ENCODE measurements around the gene ALPG. TPM values are rescaled to one million over a fixed set of nuclear protein-coding genes. Genes with fewer than 3 reads are reported as not detected.

Gene ALPG
- total RNA-seq, 1 experiment from 2014 or later: 0.10 TPM

GRCh38 chr2:232400256-232401015, 6.2 kb upstream of the ALPG start:
- ChIA-PET CTCF (no interaction called here), RAD21 (ENCODE audit: low non-redundant PET in 1 of 2, low total read pairs in 2 of 2, uncharacterized antibody in 2 of 2, unreplicated experiment in 2 of 2) (no interaction called here), POLR2A (no interaction called here)
- no peaks in the 10 kb centered on the region for H3K27me3 ChIP-seq (ENCODE audit: insufficient read depth, low read length)
- H3K79me2 ChIP-seq (ENCODE audit: insufficient read depth, low read length): no peaks in the 10 kb centered on the region
- H3K4me3 ChIP-seq (replicated peaks in 1 of 2; ENCODE audit: low read depth in 1 of 2, low read length in 2 of 2): no peak overlapping the region
- H3K36me3 ChIP-seq (ENCODE audit: control insufficient read depth in 1 of 2, insufficient read depth in 2 of 2, low read length in 2 of 2): no peaks in the 10 kb centered on the region
- DNase-seq (ENCODE audit: low read depth, low spot score): no peak
- TF ChIP-seq ZNF274 (IDR thresholded peaks at IDR 0.05; ENCODE audit: low read depth, low read length): no peak
- no peak for TF ChIP-seq RAD21 (IDR thresholded peaks at IDR 0.05; ENCODE audit: low read depth)
- no peak for TF ChIP-seq FOSL1 (IDR thresholded peaks at IDR 0.05; ENCODE audit: low read depth)
- TF ChIP-seq TCF7L2 (IDR thresholded peaks at IDR 0.05; ENCODE audit: borderline replicate concordance, extremely low read depth, insufficient read depth, insufficient read length): no peak
- TF ChIP-seq EZH2 (IDR thresholded peaks at IDR 0.05): no peak
- no peak for TF ChIP-seq MAX (IDR thresholded peaks at IDR 0.05)
- no peak for TF ChIP-seq SRF (IDR thresholded peaks at IDR 0.05; ENCODE audit: low read depth)
- TF ChIP-seq SIN3A (IDR thresholded peaks at IDR 0.05; ENCODE audit: low read depth): no peak
- no peak for TF ChIP-seq ELF1 (IDR thresholded peaks at IDR 0.05; ENCODE audit: borderline replicate concordance, low read depth)
- TF ChIP-seq ATF3 (IDR thresholded peaks at IDR 0.05): no peak
- no peak for TF ChIP-seq REST (IDR thresholded peaks at IDR 0.05; ENCODE audit: low read depth)
- no peak for TF ChIP-seq ZFX (IDR thresholded peaks at IDR 0.05)
- no peak for TF ChIP-seq YY1 (IDR thresholded peaks at IDR 0.05; ENCODE audit: extremely low read depth, insufficient replicate concordance, low read depth, low read length)
- TF ChIP-seq EGR1 (IDR thresholded peaks at IDR 0.05; ENCODE audit: low read depth): no peak
- no peak for TF ChIP-seq JUND (IDR thresholded peaks at IDR 0.05)
- no peak for TF ChIP-seq ZBTB33 (IDR thresholded peaks at IDR 0.05; ENCODE audit: extremely low read depth, insufficient replicate concordance, low read length)
- no peak for TF ChIP-seq POLR2A (IDR thresholded peaks at IDR 0.05; ENCODE audit: borderline replicate concordance, extremely low read depth, insufficient read depth, insufficient read length)
- no peak for TF ChIP-seq SP1 (IDR thresholded peaks at IDR 0.05; ENCODE audit: low read depth)
- no peaks in the 10 kb centered on the region for H4K20me1 ChIP-seq (ENCODE audit: insufficient read depth)
- peaks cover 0 to 12% of the 10 kb centered on the region in 2 experiments; a peak in 2 of 4 replicates for H3K4me1 ChIP-seq (ENCODE audit: control insufficient read depth in 1 of 2, insufficient read depth in 2 of 2, low read length in 2 of 2)
- H3K4me2 ChIP-seq (ENCODE audit: low read length): no peak overlapping the region
- no peak overlapping the region for H3K9ac ChIP-seq (ENCODE audit: low read length)
- no peak overlapping the region for H3K27ac ChIP-seq (ENCODE audit: low read depth, low read length)
- H3K9me2 ChIP-seq (ENCODE audit: insufficient read depth): no peaks in the 10 kb centered on the region
- intact Hi-C loops (cut with micrococcal nuclease): no loop called here
- no peak for ATAC-seq
- no peak overlapping the region for H2AFZ ChIP-seq (ENCODE audit: low read depth, low read length, poor library complexity, severe bottlenecking)
- H3K9me3 ChIP-seq (ENCODE audit: control insufficient read depth in 1 of 2, insufficient read depth in 1 of 2, low read depth in 1 of 2, low read length in 2 of 2): no peaks in the 10 kb centered on the region
- BruUV-seq (replicated peaks): no TSS peak

Measured in HCT116 (cell line).